Thyroid gland (tissue), 4 donors: ENCODE measurements around the gene ATXN1.

ENCODE experiments used
- POLR2A ChIP-seq, 2 donors: fragments of 450-650 bp; IDR thresholded peaks; one replicate each; pipeline ENCODE4 v1.6.1; 2017; ENCODE audit warnings: antibody characterized with exemption in 2 of 2, mild to moderate bottlenecking in 2 of 2, moderate library complexity in 1 of 2
- TF ChIP-seq, protein P1 (sequence below), 6 experiments: fragments of 200-600 bp in 3 of 6; fragments of 450-650 bp in 3 of 6; sonication (generic) in 3 of 6; IDR thresholded peaks; one replicate each; pipeline ENCODE4 v1.5.1; 2016 to 2019; ENCODE audit warnings: antibody characterized with exemption in 6 of 6, mild to moderate bottlenecking in 2 of 6, inconsistent platforms in 1 of 6, moderate library complexity in 1 of 6

DNA sequence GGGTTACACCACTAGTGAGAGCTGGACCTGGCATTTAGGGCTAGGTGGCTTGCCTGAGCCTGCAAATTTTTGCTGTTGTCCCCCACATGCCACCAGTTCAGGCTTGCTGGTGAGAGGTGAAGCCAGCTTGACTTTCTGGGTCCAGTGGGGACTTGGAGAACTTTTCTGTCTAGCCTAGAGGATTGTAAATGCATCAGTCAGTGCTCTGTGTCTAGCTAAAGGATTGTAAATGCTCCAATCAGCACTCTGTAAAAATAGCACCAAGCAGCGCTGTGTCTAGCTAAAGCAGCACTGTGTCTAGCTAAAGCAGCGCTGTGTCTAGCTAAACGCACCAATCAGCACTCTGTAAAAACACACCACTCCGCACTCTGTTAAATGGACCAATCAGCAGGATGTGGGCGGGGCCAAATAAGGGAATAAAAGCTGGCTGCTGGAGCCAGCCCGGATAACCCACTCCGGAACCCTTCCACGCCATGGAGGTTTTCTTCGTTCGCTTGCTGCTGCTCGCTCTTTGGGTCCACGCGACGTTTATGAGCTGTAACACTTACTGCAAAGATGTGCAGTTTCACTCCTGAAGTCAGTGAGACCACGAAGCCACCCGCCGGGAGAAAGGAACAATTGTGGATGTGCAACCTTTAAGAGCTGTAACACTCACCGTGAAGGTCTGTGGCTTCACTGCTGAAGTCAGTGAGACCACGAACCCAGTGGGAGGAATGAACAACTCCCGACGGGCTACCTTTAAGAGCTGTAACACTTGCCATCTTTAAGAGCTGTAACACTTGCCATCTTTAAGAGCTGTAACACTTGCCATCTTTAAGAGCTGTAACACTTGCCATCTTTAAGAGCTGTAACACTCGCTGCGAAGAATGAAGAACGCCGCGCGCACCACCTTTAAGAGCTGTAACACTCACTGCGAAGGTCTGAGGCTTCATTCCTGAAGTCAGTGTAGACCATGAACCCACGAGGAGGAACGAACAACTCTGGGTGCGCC lies 495.6 kb downstream of the ATXN1 start:
- TF ChIP-seq, protein P1, sequence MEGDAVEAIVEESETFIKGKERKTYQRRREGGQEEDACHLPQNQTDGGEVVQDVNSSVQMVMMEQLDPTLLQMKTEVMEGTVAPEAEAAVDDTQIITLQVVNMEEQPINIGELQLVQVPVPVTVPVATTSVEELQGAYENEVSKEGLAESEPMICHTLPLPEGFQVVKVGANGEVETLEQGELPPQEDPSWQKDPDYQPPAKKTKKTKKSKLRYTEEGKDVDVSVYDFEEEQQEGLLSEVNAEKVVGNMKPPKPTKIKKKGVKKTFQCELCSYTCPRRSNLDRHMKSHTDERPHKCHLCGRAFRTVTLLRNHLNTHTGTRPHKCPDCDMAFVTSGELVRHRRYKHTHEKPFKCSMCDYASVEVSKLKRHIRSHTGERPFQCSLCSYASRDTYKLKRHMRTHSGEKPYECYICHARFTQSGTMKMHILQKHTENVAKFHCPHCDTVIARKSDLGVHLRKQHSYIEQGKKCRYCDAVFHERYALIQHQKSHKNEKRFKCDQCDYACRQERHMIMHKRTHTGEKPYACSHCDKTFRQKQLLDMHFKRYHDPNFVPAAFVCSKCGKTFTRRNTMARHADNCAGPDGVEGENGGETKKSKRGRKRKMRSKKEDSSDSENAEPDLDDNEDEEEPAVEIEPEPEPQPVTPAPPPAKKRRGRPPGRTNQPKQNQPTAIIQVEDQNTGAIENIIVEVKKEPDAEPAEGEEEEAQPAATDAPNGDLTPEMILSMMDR (IDR thresholded peaks at IDR 0.05): no peak
- TF ChIP-seq POLR2A (IDR thresholded peaks at IDR 0.05): no peak
